ENCODE measurements around the gene CRACR2A.

The CRACR2A gene

DNA sequence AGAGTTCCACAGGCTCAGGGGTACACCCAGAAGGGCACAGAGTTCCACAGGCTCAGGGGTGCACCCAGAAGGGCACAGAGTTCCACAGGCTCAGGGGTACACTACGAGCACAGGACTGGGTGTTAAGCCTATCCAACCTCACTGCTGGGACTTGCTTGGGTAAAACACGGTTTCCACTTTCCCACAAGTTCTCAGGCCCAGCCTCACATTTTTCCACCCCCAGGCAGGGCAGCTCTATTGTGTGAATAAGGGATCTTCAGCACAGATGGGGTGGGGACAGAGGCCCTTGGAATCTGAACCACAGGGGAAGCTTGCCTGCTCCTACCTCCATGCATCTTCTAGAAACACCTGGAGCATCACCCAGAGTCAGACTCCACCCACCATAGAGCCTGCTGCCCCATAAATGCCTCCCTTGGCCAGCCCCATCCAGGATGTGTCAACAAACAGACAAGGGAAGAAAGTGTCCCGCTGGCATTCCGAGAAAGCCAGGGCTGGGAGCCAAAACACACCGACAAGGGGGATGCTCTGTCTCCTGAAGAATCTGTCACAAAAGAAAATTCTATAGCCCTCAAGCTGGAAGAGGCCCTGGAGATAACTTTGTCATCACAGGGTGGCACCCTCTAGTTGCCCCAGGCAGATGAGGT, 4.8 kb downstream of the CRACR2A start:
- TF ChIP-seq CTCF (IDR thresholded peaks at IDR 0.05; ENCODE audit: control extremely low read depth, extremely low read depth, low read depth, missing control alignments), result no peak
- POLR2A ChIA-PET, result no interaction called here

GRCh38 chr12:3747543-3747942, 5.4 kb downstream of the CRACR2A start:
- no peak for TF ChIP-seq CTCF (IDR thresholded peaks at IDR 0.05; ENCODE audit: control extremely low read depth, extremely low read depth, low read depth, missing control alignments)
- POLR2A ChIA-PET, result no interaction called here
- DNase-seq (ENCODE audit: extremely low spot score), result no peak
- CTCF ChIA-PET, result interaction anchor here (0.9 to 1.8 kb wide), 3 partner anchors 10 to 447 kb away, joined by 3 to 5 read pairs (median 3); no protein-coding TSS in a partner anchor

More for the DNA sequence above, 4.8 kb downstream of the CRACR2A start:
- DNase-seq (ENCODE audit: extremely low spot score), result no peak
- CTCF ChIA-PET, result interaction anchor here (1.7 kb wide), 1 partner anchor 97 kb away, joined by 3 read pairs; no protein-coding TSS in a partner anchor

DNA sequence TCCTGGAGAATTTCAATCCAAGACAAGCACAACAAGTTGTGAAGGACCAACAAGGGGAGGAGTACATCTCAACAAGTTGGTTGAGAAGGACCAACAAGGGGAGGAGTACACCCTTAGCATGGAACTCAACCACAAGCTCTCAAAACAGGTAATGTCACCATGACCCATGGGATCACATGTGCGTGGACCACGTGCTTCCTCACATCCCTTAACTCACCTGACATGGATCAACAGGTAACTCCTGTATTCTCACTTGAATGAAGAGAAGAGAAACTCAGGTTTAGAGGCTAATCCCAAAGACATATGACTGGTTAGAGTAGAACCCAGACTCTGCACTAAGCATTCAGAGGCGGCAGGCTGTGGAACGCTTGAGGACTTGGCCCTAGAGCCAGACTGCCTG, 6.2 kb downstream of the CRACR2A start:
- DNase-seq (ENCODE audit: extremely low spot score), result no peak
- CTCF ChIA-PET, result interaction anchor here (0.9 to 1.8 kb wide), 3 partner anchors 11 to 447 kb away, joined by 3 to 5 read pairs (median 3); no protein-coding TSS in a partner anchor
- no peak for TF ChIP-seq CTCF (IDR thresholded peaks at IDR 0.05; ENCODE audit: control extremely low read depth, extremely low read depth, low read depth, missing control alignments)
- POLR2A ChIA-PET, result no interaction called here

- ChIA-PET CTCF (interaction anchor here (1.5 kb wide), 1 partner anchor 445 kb away, joined by 7 read pairs; no protein-coding TSS in a partner anchor), POLR2A (no interaction called here)
- no peak for DNase-seq (ENCODE audit: extremely low spot score)
- TF ChIP-seq CTCF (IDR thresholded peaks at IDR 0.05; ENCODE audit: control extremely low read depth, extremely low read depth, low read depth, missing control alignments), result no peak
These were observed 7.8 kb downstream of the CRACR2A start for GRCh38 chr12:3745152-3745551.

DNA sequence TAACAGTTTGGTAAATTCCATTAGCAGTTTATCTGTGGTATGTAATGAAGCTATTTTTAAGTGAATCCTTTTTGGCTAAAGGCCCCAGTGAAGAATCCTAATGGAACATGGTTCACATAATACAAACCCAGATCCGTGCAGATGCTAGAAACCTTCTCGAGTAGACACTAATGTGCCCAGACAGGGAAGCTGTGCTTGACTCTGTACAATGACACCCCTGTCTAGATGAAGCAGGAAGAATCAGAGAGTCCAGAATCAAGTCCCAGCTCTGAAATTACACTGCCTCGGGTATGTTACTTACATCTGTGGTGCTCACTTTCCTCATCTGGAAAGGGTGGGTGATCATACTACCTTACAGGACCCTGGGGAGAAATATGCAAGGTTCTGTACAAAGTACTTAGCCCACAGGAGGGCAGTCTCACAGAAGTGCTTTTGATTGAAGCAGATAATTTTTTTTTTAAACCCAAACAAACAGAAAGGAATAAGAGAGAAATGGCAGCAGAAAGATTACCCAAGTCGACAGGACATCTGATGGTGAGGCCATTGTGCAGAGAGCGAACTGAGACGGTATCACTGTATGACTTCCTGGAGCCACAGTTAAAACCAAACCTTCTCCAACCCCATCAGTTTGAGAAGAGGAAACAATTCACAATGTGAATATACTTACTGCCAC, 8.5 kb downstream of the CRACR2A start:
- POLR2A ChIA-PET, result no interaction called here
- CTCF ChIA-PET, result interaction anchor here (1.5 to 2.0 kb wide), 3 partner anchors 9 to 444 kb away, joined by 5 to 9 read pairs (median 7); partner anchors contain the start of gene CRACR2A
- no peak for DNase-seq (ENCODE audit: extremely low spot score)
- TF ChIP-seq CTCF (IDR thresholded peaks at IDR 0.05; ENCODE audit: control extremely low read depth, extremely low read depth, low read depth, missing control alignments), result no peak

GRCh38 chr12:3743803-3744202, 9.1 kb downstream of the CRACR2A start:
- ChIA-PET POLR2A (interaction anchor here (0.6 kb wide), 1 partner anchor 615 kb away, joined by 3 read pairs; no protein-coding TSS in a partner anchor), CTCF (interaction anchor here (1.5 to 2.0 kb wide), 3 partner anchors 9 to 444 kb away, joined by 5 to 9 read pairs (median 7); partner anchors contain the start of gene CRACR2A)
- no peak for TF ChIP-seq CTCF (IDR thresholded peaks at IDR 0.05; ENCODE audit: control extremely low read depth, extremely low read depth, low read depth, missing control alignments)
- DNase-seq (ENCODE audit: extremely low spot score), result peak; percentile 44
